Left cardiac atrium (tissue), 4 donors: Measurements from ENCODE around the gene ZNF532. TPM values are rescaled to one million over a fixed set of nuclear protein-coding genes. Genes with fewer than 3 reads are reported as not detected.
A peak's percentile ranks its signal among the peaks of the same experiment; 100 is the strongest.
"Not testable (repeated sequence)": the region's sequence is repeated elsewhere in the genome, so short reads cannot be mapped to it uniquely, and the experiment has no call there.

Experiments used
- ATAC-seq, 2 donors: fragments of 200-7000 bp; cut with Tn5 transposase; one replicate each; pipeline ENCODE4 v1.9.1; 2020; ENCODE audit warnings: mild to moderate bottlenecking in 2 of 2, moderate library complexity in 2 of 2
- DNase-seq: peaks from one replicate; pipeline ENCODE4 v3.0.0-alpha.2; 2020
- intact Hi-C, 2 donors: fragments of 100-400 bp; cut with DNase I; formaldehyde crosslinking; loops; one replicate each; pipeline versions ENCODE4 v1.14.1 to v1.15.1; 2022 to 2023
- long read RNA-seq: library from polyadenylated mRNA; unstranded; transcript quantifications from one replicate; pipeline ENCODE4 v2.0.0, GENCODE V29; 2021
- total RNA-seq, 2 donors: library from RNA; stranded (reverse); fragmentation: NEBNext Ultra II Directional; extraction: Animal tissue kit (Norgen Biotek cat#: 25700); gene quantifications; one replicate each; pipeline ENCODE4 v1.2.1, GENCODE V29; 2021
- donor health status: DM: no; HTN: yes; CAD: no.
- donor health status: DM: no; HTN: yes; CAD: no; lungs with severe emphysema.
- donor health status: DM: yes; HTN: yes; CAD: no.
- donor health status: Dilated cardiomyopathy.

ZNF532 gene
- total RNA-seq: 10 to 100 TPM; 56.8 to 57.9 TPM
- long read RNA-seq, partial matches to known transcripts: 6 of 14 reads
- long read RNA-seq, other reads (novel, unspliced or antisense): 8 of 14 reads

- intact Hi-C loops: loop anchor here (5.0 to 10.0 kb wide), 4 partner anchors 77 to 198 kb away; no protein-coding TSS in a partner anchor
- ATAC-seq (peak; percentile 39 to 53), DNase-seq (peak; percentile 36)
These were observed at the start of gene ZNF532 for GRCh38 chr18:58864146-58865032. ZNF532 (plus strand) TSS chr18:58864877. CDS start in a region left out here.

- intact Hi-C loops: no loop called here
- DNase-seq: no peak
- ATAC-seq: no peak
These were observed 45.6 kb upstream of the ZNF532 start for GRCh38 chr18:58819051-58819450.

- intact Hi-C loops: no loop called here
- DNase-seq (no peak), ATAC-seq (no peak)
These were observed 44.4 kb upstream of the ZNF532 start for GRCh38 chr18:58820251-58820650.

- ATAC-seq: no peak
- DNase-seq: no peak
- intact Hi-C loops: no loop called here
These were observed 41.7 kb upstream of the ZNF532 start for GRCh38 chr18:58822944-58823343.

- ATAC-seq (no peak), DNase-seq (no peak)
- intact Hi-C loops: no loop called here
These were observed 41.3 kb upstream of the ZNF532 start for GRCh38 chr18:58823412-58823811.

- DNase-seq, intact Hi-C loops, ATAC-seq: not testable (repeated sequence)
These were observed 37.8 kb upstream of the ZNF532 start for GRCh38 chr18:58826926-58827325.

GRCh38 chr18:58827428-58827827, 37.2 kb upstream of the ZNF532 start:
- intact Hi-C loops: no loop called here
- ATAC-seq: no peak

GRCh38 chr18:58827886-58828285, 36.8 kb upstream of the ZNF532 start:
- intact Hi-C loops: no loop called here
- no peak for DNase-seq
- ATAC-seq: no peak

More at GRCh38 chr18:58827428-58827827, 37.2 kb upstream of the ZNF532 start:
- no peak for DNase-seq

- intact Hi-C loops: no loop called here
- DNase-seq (no peak), ATAC-seq (no peak)
These were observed 36.1 kb upstream of the ZNF532 start for GRCh38 chr18:58828399-58829121.

- ATAC-seq (no peak), DNase-seq (no peak)
- intact Hi-C loops: no loop called here
These were observed 35.4 kb upstream of the ZNF532 start for GRCh38 chr18:58829263-58829662.

GRCh38 chr18:58829886-58830285, 34.8 kb upstream of the ZNF532 start:
- intact Hi-C loops, DNase-seq, ATAC-seq: not testable (repeated sequence)

- intact Hi-C loops: no loop called here
- no peak for DNase-seq
- no peak for ATAC-seq
These were observed 33.1 kb upstream of the ZNF532 start for GRCh38 chr18:58831606-58832005.

- intact Hi-C loops: no loop called here
- no peak for DNase-seq
- ATAC-seq: no peak
These were observed 26.4 kb upstream of the ZNF532 start for GRCh38 chr18:58838165-58838860.

GRCh38 chr18:58838946-58839345, 25.7 kb upstream of the ZNF532 start:
- ATAC-seq: no peak
- no peak for DNase-seq
- intact Hi-C loops: no loop called here

- intact Hi-C loops: loop anchor here (5.0 to 10.0 kb wide), 4 partner anchors 41 to 214 kb away; no protein-coding TSS in a partner anchor
- DNase-seq: peak; percentile 60
- ATAC-seq: peak; percentile 68 to 86
These were observed 21.5 kb upstream of the ZNF532 start for GRCh38 chr18:58842978-58843687.

- DNase-seq (no peak), ATAC-seq (no peak)
- intact Hi-C loops: loop anchor here (5.0 to 10.0 kb wide), 4 partner anchors 41 to 214 kb away; no protein-coding TSS in a partner anchor
These were observed 21.0 kb upstream of the ZNF532 start for GRCh38 chr18:58843688-58844035.

- intact Hi-C loops: loop anchor here (5.0 to 10.0 kb wide), 4 partner anchors 43 to 212 kb away; no protein-coding TSS in a partner anchor
- DNase-seq (no peak), ATAC-seq (no peak)
These were observed 19.8 kb upstream of the ZNF532 start for GRCh38 chr18:58844871-58845270.

- intact Hi-C loops: loop anchor here in 1 of 2 donors (10.0 kb wide), 1 partner anchor 51 kb away; no protein-coding TSS in a partner anchor
- DNase-seq (no peak), ATAC-seq (no peak)
These were observed 18.6 kb upstream of the ZNF532 start for GRCh38 chr18:58845928-58846724.
